GM12865 (cell line): ENCODE measurements around the gene SRCIN1.

Source experiments
- DNase-seq: peaks from one replicate; pipeline ENCODE4 v3.0.0; 2010; ENCODE audit warnings: low read depth
- H3K4me3 ChIP-seq: 2 replicates; pipeline ENCODE4 v1.5.1; 2011; ENCODE audit warnings: mild to moderate bottlenecking, low read depth, low read length, control low read depth
- TF ChIP-seq, protein P1 (sequence below): IDR thresholded peaks from 2 replicates; pipeline ENCODE4 v1.5.1; 2011; ENCODE audit warnings: low read length, control low read depth, low read depth, inconsistent platforms; ENCODE audit not compliant: insufficient read depth; ENCODE audit errors: missing control alignments

The SRCIN1 gene

DNA sequence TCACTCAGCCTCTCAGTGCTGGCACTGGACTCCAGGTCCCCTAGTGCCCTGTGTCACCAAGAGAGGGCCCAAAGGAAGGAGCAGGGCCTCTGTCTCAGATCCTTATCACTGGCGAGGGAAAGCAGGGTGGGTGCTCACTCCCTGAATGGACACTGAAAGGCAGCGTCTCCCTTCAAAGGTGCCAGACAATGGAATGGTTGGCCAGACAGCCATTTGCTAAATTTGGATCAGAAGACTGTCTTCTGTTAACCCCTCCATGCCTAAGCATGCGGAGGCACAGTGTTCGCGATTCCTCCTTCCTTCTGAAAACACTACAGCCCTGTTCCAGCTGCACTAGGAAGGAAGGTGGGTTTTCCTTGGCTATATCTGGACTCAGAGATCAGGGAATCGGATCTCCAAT lies 48.4 kb downstream of the SRCIN1 start:
- no peak for DNase-seq
- TF ChIP-seq, protein P1, sequence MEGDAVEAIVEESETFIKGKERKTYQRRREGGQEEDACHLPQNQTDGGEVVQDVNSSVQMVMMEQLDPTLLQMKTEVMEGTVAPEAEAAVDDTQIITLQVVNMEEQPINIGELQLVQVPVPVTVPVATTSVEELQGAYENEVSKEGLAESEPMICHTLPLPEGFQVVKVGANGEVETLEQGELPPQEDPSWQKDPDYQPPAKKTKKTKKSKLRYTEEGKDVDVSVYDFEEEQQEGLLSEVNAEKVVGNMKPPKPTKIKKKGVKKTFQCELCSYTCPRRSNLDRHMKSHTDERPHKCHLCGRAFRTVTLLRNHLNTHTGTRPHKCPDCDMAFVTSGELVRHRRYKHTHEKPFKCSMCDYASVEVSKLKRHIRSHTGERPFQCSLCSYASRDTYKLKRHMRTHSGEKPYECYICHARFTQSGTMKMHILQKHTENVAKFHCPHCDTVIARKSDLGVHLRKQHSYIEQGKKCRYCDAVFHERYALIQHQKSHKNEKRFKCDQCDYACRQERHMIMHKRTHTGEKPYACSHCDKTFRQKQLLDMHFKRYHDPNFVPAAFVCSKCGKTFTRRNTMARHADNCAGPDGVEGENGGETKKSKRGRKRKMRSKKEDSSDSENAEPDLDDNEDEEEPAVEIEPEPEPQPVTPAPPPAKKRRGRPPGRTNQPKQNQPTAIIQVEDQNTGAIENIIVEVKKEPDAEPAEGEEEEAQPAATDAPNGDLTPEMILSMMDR: no peak
- no peak overlapping the region for H3K4me3 ChIP-seq

- no peak overlapping the region for H3K4me3 ChIP-seq
- TF ChIP-seq, protein P1: no peak
- no peak for DNase-seq
Observed at GRCh38 chr17:38556239-38556638, 49.5 kb downstream of the SRCIN1 start.

GRCh38 chr17:38554430-38555350 lies 51.1 kb downstream of the SRCIN1 start:
- no peak overlapping the region for H3K4me3 ChIP-seq
- no peak for DNase-seq
- TF ChIP-seq, protein P1: no peak

GRCh38 chr17:38552343-38552742 lies 53.4 kb downstream of the SRCIN1 start:
- TF ChIP-seq, protein P1: no peak
- H3K4me3 ChIP-seq: no peak overlapping the region
- DNase-seq: no peak

- DNase-seq: no peak
- no peak overlapping the region for H3K4me3 ChIP-seq
- TF ChIP-seq, protein P1: no peak
Observed at GRCh38 chr17:38551121-38551520, 54.6 kb downstream of the SRCIN1 start.

DNA sequence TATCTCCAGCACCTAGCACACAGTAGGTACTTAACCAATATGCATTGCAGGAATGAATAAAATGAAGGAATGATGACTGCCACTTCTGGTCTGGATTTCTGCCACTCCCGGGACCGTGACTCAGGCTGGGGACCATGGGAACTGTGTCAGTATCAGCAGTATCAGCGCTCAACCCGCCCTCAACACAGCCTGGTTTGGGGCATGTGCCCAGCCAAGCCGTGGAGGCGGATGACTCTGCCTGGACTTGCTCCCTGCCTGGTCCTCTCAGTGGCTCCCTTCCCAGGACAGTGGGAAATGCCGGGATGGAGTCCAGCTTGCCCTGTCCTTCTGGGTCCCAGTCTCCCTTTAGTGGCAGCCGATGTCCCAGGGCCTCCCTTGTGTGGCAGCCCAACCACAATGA lies 55.1 kb downstream of the SRCIN1 start:
- DNase-seq: no peak
- TF ChIP-seq, protein P1: no peak

More for the DNA sequence above, 55.1 kb downstream of the SRCIN1 start:
- no peak overlapping the region for H3K4me3 ChIP-seq
